ENCODE results near the gene SEMA4D.

DNA sequence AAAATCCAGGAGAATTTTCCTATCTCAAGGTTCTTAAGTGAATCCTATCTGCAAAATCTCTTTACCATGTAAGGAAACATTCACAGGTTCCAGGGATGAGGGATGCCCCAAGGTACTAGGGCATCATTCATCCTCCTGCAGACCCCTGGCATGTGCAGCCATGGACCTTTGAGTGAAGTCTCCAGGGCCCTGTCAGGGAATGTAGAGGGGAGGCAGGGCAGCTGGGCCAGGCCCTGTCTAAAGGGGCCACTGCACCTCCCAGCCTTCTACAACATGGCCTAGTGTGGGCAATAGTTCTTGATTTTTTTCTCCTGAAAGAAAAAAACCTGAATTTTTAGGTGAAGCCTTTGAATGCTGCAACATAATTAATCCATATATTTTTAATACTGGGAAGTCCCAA is 63.3 kb downstream of the SEMA4D start:
- TF ChIP-seq EP300 (IDR thresholded peaks at IDR 0.05): no peak
- TF ChIP-seq, protein P1, sequence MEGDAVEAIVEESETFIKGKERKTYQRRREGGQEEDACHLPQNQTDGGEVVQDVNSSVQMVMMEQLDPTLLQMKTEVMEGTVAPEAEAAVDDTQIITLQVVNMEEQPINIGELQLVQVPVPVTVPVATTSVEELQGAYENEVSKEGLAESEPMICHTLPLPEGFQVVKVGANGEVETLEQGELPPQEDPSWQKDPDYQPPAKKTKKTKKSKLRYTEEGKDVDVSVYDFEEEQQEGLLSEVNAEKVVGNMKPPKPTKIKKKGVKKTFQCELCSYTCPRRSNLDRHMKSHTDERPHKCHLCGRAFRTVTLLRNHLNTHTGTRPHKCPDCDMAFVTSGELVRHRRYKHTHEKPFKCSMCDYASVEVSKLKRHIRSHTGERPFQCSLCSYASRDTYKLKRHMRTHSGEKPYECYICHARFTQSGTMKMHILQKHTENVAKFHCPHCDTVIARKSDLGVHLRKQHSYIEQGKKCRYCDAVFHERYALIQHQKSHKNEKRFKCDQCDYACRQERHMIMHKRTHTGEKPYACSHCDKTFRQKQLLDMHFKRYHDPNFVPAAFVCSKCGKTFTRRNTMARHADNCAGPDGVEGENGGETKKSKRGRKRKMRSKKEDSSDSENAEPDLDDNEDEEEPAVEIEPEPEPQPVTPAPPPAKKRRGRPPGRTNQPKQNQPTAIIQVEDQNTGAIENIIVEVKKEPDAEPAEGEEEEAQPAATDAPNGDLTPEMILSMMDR (IDR thresholded peaks at IDR 0.05): no peak
